HFF-Myc (cell line): Measurements from ENCODE around the gene DLGAP1.

Experiments
- DNase-seq: peaks from one replicate; pipeline ENCODE4 v3.0.0-alpha.2; 2011; ENCODE audit warnings: low read depth; ENCODE audit errors: extremely low read depth
- H3K4me3 ChIP-seq: replicated peaks from 2 replicates; pipeline ENCODE4 v1.5.1; 2011; ENCODE audit warnings: low read depth, mild to moderate bottlenecking, control low read depth, low read length
- TF ChIP-seq, protein P1 (sequence below): IDR thresholded peaks from 2 replicates; pipeline ENCODE4 v1.5.1; 2012; ENCODE audit warnings: mild to moderate bottlenecking, low read depth, low read length, control low read depth; ENCODE audit errors: missing control alignments

Gene DLGAP1

DNA sequence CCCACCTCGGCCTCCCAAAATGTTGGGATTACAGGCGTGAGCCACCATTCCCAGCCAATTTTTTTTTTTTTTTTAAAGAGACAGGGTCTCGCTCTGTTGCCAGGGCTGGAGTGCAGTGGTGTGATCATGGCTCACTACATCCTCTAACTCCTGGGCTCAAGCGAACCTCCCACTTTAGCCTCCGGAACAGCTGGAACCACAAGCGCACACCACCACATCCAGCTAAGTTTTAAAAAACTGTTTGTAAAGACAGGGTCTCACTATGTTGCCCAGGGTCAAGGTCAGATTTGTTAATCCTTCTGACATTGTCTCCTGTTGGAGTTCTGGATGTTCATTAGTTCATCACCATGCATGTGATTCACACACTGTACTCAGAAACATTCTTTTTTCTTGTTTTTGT, 855.2 kb downstream of the DLGAP1 start:
- TF ChIP-seq, protein P1, sequence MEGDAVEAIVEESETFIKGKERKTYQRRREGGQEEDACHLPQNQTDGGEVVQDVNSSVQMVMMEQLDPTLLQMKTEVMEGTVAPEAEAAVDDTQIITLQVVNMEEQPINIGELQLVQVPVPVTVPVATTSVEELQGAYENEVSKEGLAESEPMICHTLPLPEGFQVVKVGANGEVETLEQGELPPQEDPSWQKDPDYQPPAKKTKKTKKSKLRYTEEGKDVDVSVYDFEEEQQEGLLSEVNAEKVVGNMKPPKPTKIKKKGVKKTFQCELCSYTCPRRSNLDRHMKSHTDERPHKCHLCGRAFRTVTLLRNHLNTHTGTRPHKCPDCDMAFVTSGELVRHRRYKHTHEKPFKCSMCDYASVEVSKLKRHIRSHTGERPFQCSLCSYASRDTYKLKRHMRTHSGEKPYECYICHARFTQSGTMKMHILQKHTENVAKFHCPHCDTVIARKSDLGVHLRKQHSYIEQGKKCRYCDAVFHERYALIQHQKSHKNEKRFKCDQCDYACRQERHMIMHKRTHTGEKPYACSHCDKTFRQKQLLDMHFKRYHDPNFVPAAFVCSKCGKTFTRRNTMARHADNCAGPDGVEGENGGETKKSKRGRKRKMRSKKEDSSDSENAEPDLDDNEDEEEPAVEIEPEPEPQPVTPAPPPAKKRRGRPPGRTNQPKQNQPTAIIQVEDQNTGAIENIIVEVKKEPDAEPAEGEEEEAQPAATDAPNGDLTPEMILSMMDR, result no peak
- H3K4me3 ChIP-seq, result no peak overlapping the region
- no peak for DNase-seq

DNA sequence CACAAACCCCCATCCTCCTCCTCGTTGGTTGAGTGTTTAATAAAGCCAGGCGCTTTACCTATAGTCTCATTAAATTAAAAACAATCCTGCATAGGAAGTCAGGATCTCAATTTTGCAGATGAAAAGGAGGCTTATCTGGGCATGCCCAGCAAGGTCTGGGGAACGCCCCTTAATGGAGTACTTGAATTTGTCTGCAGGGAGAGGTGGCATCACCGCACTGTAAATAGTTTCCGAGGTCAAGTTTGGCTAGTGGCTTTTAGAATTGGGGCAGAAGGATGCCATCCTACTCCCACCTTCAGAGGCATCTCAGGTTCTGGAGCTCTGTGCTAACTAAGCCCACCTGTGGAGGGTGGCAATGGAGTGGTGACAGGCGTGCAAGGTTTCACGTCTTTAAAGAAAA, 855.9 kb downstream of the DLGAP1 start:
- TF ChIP-seq, protein P1, result no peak
- H3K4me3 ChIP-seq, result no peak overlapping the region
- no peak for DNase-seq

DNA sequence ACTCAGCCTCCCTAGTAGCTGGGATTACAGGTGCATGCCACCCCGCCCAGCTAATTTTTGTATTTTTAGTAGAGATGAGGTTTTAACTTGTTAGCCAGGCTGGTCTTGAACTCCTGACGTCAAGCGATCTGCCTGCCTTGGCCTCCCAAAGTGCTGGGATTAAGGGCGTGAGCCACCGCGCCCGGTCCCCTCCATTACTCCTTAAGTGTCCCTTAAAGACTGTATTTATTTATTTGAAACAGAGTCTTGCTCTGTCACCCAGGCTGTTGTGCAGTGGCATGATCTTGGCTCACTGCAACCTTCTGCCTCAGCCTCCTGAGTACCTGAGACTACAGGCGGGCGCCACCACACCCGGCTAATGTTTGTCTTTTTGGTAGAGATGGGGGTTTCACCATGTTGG, 856.5 kb downstream of the DLGAP1 start:
- DNase-seq, result no peak
- TF ChIP-seq, protein P1, result no peak
- H3K4me3 ChIP-seq, result no peak overlapping the region

DNA sequence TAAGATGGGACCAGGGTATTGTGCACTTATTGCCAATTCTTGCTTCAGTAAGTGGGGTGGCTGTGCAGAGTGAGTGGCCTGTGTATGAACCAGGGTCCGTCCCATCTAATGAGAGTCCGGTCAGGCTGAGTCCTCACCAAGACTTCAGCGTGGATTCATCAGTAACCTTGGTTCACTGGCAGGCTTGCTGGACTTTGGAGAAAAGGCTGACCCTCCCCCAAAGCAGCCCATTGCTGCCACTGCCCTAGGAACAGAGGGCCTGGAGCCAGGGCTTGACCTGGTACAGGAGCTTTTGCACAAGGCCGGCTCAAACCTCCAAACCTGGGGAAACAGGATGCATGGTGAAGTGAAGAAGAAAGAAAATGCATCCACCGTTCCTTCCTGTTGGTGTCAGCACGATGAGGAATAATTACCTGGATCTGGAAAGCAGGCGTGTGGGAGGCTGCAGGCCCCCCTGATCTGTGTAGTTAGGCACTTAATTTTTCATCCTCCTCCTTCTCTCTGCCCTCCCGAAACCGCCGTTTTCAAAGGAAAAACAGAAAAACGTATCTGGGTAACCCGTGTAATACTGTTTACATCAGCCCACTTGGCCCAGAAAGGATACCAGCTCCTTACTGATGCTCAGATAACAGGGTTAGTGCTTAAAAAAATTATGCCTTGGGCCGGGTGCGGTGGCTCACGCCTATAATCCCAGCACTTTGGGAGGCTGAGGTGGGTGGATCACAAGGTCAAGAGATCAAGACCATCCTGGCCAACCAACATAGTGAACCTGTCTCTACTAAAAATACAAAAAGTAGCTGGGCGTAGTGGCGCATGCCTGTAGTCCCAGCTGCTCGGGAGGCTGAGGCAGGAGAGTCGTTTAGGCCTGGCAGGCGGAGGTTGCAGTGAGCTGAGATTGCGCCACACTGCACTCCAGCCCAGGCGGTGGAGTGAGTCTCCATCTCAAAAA, 857.4 kb downstream of the DLGAP1 start:
- TF ChIP-seq, protein P1, result no peak
- no peak overlapping the region for H3K4me3 ChIP-seq
- no peak for DNase-seq

DNA sequence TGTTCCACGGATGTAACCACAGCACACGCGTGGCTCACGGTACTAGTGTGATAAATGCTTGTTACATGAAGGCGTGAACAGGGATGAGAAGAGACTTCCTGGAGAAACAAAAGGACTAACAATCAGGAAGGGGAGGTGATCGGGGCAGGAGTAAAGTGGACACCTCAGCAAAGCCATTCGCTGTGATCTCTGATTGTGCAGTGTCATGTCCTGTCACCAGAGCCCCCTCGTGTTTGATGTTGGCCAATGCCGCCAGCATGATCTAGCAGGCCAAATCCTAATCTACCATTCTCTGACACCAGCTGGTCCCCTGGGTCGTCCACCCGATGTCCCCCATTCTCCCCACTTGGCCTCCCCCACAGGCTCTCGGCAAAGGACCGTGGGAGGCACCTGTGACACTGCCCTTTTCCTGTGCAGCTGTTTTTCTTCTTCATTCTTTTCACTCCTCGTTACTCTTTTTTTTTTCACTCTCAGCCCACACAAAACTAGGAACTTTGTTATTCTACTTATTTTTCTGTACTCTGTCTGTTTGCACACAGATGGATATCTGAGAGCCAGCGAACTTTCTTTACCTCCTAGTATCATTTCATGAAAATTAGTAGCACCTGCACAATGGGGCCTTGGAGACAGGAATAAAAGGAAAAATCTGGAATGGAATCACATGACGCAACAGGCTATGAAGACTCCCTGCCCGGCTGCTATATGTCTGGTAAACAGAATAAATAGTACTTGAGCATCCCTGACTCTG, 858.3 kb downstream of the DLGAP1 start:
- TF ChIP-seq, protein P1, result peak; percentile 10
- H3K4me3 ChIP-seq, result 0 out of 2 replicates have a peak overlapping the region, but pooled peaks have one; percentile 8
- no peak for DNase-seq

DNA sequence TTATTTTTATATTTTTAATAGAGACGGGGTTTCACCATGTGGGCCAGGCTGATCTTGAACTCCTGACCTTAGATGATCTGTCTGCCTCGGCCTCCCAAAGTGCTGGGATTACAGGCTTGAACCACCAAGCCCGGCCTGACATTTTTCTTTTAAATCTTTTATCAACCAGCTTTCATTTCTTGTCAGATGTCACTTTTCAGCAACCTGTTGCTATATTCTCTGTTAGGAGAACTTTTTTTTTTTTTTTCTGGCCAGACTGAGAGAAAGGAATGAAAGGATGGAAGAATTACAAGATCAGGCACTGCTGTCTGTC, 858.8 kb downstream of the DLGAP1 start:
- DNase-seq, result no peak
- TF ChIP-seq, protein P1, result no peak
- peak overlapping the region; percentile 25; the same call in 1 of the 2 replicates for H3K4me3 ChIP-seq
